Endodermal cell (in vitro differentiated cells): ENCODE measurements around the gene KDM4F. TPM values are rescaled to one million over a fixed set of nuclear protein-coding genes. Genes with fewer than 3 reads are reported as not detected.

ENCODE experiments used
- DNase-seq: peaks from one replicate; pipeline ENCODE4 v3.0.0-alpha.2; 2017
- H3K27ac ChIP-seq: 2 replicates; pipeline ENCODE4 v1.5.1; 2013; ENCODE audit warnings: mild to moderate bottlenecking, low read depth, low read length, moderate library complexity
- H3K27me3 ChIP-seq: 2 replicates; pipeline ENCODE4 v1.6.1; 2013; ENCODE audit warnings: mild to moderate bottlenecking, low read length, moderate library complexity; ENCODE audit not compliant: insufficient read depth, control insufficient read depth, poor library complexity, severe bottlenecking
- H3K36me3 ChIP-seq: 2 replicates; pipeline ENCODE4 v1.7.0; 2013; ENCODE audit warnings: mild to moderate bottlenecking, low read length, moderate library complexity; ENCODE audit not compliant: control insufficient read depth, insufficient read depth
- H3K4me1 ChIP-seq: one replicate; pipeline ENCODE4 v1.7.0; 2013; ENCODE audit warnings: low read length; ENCODE audit not compliant: control insufficient read depth, insufficient read depth
- H3K4me3 ChIP-seq: 2 replicates; pipeline ENCODE4 v1.5.1; 2013; ENCODE audit warnings: mild to moderate bottlenecking, low read length, moderate library complexity
- H3K9ac ChIP-seq: 2 replicates; pipeline ENCODE4 v1.6.1; 2013; ENCODE audit warnings: mild to moderate bottlenecking, low read length, moderate library complexity; ENCODE audit not compliant: poor library complexity, severe bottlenecking; ENCODE audit errors: extremely low read depth
- H3K9me3 ChIP-seq: 2 replicates; pipeline ENCODE4 v1.6.1; 2013; ENCODE audit warnings: mild to moderate bottlenecking, low read length, moderate library complexity; ENCODE audit not compliant: control insufficient read depth
- H3K27ac Mint-ChIP-seq: 2 replicates; pipeline ENCODE4 v1.8.0; 2020; ENCODE audit warnings: mixed read lengths
- H3K27me3 Mint-ChIP-seq: 2 replicates; pipeline ENCODE4 v1.8.0; 2021; ENCODE audit warnings: mild to moderate bottlenecking, mixed read lengths; ENCODE audit not compliant: insufficient read depth
- H3K36me3 Mint-ChIP-seq: 2 replicates; pipeline ENCODE4 v1.8.0; 2020; ENCODE audit warnings: low read depth, mixed read lengths
- H3K4me1 Mint-ChIP-seq: 2 replicates; pipeline ENCODE4 v1.8.0; 2020; ENCODE audit warnings: mixed read lengths
- H3K4me3 Mint-ChIP-seq: 2 replicates; pipeline ENCODE4 v1.8.0; 2020; ENCODE audit warnings: mild to moderate bottlenecking, moderate library complexity, mixed read lengths
- H3K9me3 Mint-ChIP-seq: 2 replicates; pipeline ENCODE4 v1.8.0; 2020; ENCODE audit warnings: mild to moderate bottlenecking, mixed read lengths
- CTCF ChIP-seq: fragments of 200-600 bp; sonication (generic); conservative IDR thresholded peaks from 2 replicates; pipeline ENCODE4 v1.5.0; 2021; ENCODE audit warnings: antibody characterized with exemption, mild to moderate bottlenecking
- WGBS, 2 experiments: methylation state at CpG; one replicate each; pipeline versions ENCODE4 v1.1.5 to v1.1.7; 2013; ENCODE audit warnings: missing lambda C conversion rate in 2 of 2, mixed read lengths in 1 of 2; ENCODE audit not compliant: insufficient coverage in 1 of 2, insufficient read length in 1 of 2; 5-methylcytosine and 5-hydroxymethylcytosine counted together
- total RNA-seq, 2 donors: library from RNA; stranded (reverse); fragmentation: NEBNext Ultra II Directional in 1 of 2; extraction: Animal tissue kit (Norgen Biotek cat#: 25700) in 1 of 2; gene quantifications; 2 replicates in 1 of 2; 3 replicates in 1 of 2; pipeline ENCODE4 v1.2.1, GENCODE V29; 2021

Gene KDM4F
- total RNA-seq, 2 donors from 2014 or later = not detected

GRCh38 chr11:95070471-95070870 lies 21.2 kb downstream of the KDM4F start:
- Histone ChIP-seq H3K36me3 (no peaks in the 10 kb centered on the region), H3K27me3 (no peaks in the 10 kb centered on the region), H3K9me3 (no peaks in the 10 kb centered on the region), H3K4me3 (no peak overlapping the region), H3K27ac (no peak overlapping the region), H3K4me1 (no peaks in the 10 kb centered on the region), H3K9ac (no peak overlapping the region)
- TF ChIP-seq CTCF = no peak
- 96 to 100% methylated on average over 1 of the region's 1 CpG for WGBS, 2 experiments
- H3K9me3 Mint-ChIP-seq = no peaks in the 10 kb centered on the region
- H3K27ac Mint-ChIP-seq = no peak overlapping the region
- no peak overlapping the region for H3K4me3 Mint-ChIP-seq
- DNase-seq = no peak
- H3K36me3 Mint-ChIP-seq = no peaks in the 10 kb centered on the region
- H3K27me3 Mint-ChIP-seq = no peaks in the 10 kb centered on the region
- peaks cover 12% of the 10 kb centered on the region for H3K4me1 Mint-ChIP-seq

- peaks cover 9% of the 10 kb centered on the region for H3K4me1 Mint-ChIP-seq
- Histone ChIP-seq H3K9me3 (no peaks in the 10 kb centered on the region), H3K4me1 (no peaks in the 10 kb centered on the region), H3K27ac (no peak overlapping the region), H3K27me3 (no peaks in the 10 kb centered on the region), H3K9ac (no peak overlapping the region), H3K4me3 (no peak overlapping the region), H3K36me3 (no peaks in the 10 kb centered on the region)
- peaks cover 2% of the 10 kb centered on the region for H3K27me3 Mint-ChIP-seq
- no peaks in the 10 kb centered on the region for H3K36me3 Mint-ChIP-seq
- TF ChIP-seq CTCF = no peak
- no peak overlapping the region for H3K4me3 Mint-ChIP-seq
- no peak overlapping the region for H3K27ac Mint-ChIP-seq
- peak; percentile 7 for DNase-seq
- H3K9me3 Mint-ChIP-seq = no peaks in the 10 kb centered on the region
Observed at GRCh38 chr11:95072948-95073347, 23.7 kb downstream of the KDM4F start.

- no peak overlapping the region for H3K4me3 ChIP-seq
- H3K9ac ChIP-seq = no peak overlapping the region
- peaks cover 8% of the 10 kb centered on the region for H3K27me3 Mint-ChIP-seq
- no peak overlapping the region for H3K27ac Mint-ChIP-seq
- no peaks in the 10 kb centered on the region for H3K36me3 Mint-ChIP-seq
- no peaks in the 10 kb centered on the region for H3K4me1 ChIP-seq
- 90 to 93% methylated on average over 4 to 7 of the region's 8 CpGs for WGBS, 2 experiments
- DNase-seq = peak; percentile 32
- TF ChIP-seq CTCF = no peak
- H3K4me3 Mint-ChIP-seq = no peak overlapping the region
- no peak overlapping the region for H3K27ac ChIP-seq
- no peaks in the 10 kb centered on the region for H3K36me3 ChIP-seq
- H3K4me1 Mint-ChIP-seq = peaks cover 5% of the 10 kb centered on the region
- H3K9me3 ChIP-seq = no peaks in the 10 kb centered on the region
- no peaks in the 10 kb centered on the region for H3K27me3 ChIP-seq
- no peaks in the 10 kb centered on the region for H3K9me3 Mint-ChIP-seq
Observed at GRCh38 chr11:95074792-95075563, 25.8 kb downstream of the KDM4F start.
